HTERT RPE-1 (cell line): ENCODE measurements around the gene PET100.
"Not testable (repeated sequence)": the region's sequence is repeated elsewhere in the genome, so short reads cannot be mapped to it uniquely, and the experiment has no call there.

Source experiments
- in situ Hi-C: fragments of 300-500 bp; cut with MboI; formaldehyde crosslinking; loops from 4 replicates; pipeline ENCODE4 v1.14.3; 2020; ENCODE audit warnings: low sequenced_read_pairs

Gene PET100

DNA sequence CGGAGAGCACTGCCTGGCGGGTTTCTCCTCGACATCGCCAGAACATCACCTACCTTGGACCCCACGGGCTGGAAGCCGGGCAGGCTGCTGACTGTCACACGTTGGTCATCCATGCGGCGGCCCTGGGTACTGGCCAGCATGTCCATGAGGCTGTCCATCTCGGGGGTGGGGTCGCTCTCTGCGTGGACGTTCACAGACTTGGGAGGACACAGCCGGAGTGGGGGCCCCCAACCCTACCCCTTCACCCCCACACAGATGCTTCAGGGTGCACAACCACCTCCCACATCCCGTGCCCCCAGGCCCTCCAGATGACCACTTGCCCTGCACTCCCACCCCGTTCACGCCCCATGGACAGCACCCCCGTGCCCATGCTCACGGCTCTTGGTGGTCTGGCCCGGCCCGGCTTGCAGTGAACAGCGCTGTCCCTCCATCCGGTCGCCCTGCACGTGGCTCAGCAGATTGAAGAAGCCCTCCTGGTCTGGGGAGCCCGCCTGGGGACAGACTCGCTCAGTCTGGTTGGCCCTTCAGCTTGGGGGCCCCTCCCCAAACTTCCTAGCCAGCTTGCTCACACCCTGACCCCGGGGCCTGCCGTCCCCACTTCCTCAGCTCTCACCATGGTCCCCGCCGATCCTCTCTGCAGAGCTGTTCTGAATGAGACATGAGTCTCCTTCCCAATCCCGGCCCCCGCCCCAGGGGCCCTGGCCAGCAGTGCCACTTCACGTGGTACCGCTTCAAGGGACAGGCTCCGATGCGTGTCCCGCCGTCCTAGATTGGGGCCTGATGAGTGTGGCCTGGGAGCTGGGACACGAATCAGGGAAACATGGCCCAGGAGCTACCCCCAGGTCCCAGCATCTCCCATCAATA is 3.0 kb downstream of the PET100 start:
- in situ Hi-C loops, result no loop called here

DNA sequence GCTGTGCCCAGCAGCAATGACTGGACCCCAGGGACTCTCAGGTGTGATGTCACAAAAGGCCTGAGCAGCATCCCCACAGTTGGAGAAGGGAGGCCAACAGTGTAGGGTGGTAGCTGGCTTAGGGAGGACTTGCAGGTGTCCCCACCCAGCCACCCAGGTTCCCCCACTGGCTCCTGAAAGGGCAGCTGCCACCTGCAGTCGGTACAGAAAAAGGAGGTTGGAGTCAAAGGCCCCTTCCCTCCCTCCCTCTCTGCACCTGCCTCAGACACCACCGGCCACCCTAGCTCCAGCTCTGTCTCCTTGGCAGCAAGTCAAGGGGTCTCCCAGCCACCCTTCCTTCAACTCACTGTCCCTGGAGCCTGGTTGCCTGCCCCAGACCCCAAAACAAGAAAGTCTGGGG is 4.1 kb downstream of the PET100 start, which contains the start of gene PCP2:
TSS of gene PCP2 (minus strand) at position 22 of the 400 bp plus-strand sequence. CDS start 262 bp downstream, outside the sequence.
- in situ Hi-C loops, result no loop called here

DNA sequence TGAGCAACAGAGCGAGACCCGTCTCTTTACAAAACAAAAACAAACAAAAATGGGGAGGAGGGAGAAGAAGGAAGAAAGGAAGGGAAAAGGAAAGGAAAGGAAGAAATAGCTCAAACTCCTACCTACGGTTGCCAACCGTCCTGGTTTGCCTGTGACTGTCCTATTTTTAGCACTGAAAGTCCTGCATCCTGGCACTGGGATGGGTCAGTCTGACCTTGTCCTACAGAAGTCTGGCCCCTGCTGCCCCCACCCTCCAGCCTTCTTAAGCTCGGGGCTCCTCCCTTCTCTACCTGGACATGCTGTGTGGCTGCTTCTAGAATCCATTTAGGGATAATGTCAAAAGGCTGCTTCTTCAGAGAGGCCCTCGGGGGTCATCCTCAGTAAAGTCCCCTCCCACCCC is 6.1 kb downstream of the PET100 start:
- in situ Hi-C loops, result no loop called here

DNA sequence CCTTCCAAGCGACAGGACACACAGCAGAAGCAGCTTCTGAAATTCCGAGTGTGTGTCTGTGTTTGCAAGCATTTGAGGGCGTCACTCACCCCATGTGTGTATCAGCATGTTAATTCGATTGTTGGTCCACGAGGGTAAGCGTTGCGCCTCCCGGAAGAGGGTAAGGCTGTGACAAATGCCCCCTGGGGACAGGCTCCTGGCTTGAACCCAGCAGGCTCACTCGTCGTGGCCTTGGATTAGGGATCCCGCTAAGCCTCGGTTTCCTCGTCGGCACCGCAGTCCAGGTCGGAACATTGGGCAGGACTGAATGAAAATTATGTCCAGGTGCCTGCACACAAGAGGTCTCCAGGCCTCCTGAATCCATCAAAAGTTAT is 6.7 kb downstream of the PET100 start:
- in situ Hi-C loops, result no loop called here

DNA sequence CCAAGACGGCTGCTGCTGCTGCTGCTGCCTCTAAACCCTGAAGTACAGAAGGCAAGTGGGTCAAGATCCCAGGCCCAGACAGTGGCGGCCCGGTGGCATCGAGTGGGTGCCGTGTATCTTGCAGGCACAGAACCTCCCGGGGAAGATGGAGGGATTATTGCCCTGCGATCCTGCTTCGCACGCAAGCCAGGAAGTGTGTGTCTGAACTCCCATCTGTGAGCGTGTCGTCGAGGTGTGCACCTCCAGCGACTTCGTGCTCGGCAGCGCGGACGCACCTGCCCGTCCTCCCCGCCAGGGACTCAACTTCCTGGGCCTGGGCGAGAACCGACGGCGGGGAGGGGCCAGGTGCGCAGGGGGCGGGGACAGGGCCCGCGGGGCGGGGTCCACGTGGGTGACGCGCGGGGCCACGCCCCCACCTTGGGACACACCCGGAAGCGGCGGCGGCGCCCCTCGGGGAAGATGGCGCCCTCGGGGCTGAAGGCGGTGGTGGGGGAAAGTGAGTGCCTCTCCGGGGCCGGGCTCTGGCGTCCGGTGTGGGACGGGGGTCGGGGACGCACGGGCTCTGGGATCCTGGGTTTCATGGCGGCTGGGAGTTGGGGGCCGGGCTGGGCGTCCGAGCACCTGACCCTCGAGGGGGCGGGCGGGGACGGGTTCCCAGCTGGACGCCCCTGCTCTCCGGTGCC is 7.2 kb downstream of the PET100 start, which contains the start of gene STXBP2:
TSS of gene STXBP2 (plus strand) at position 420 of the 683 bp plus-strand sequence. CDS start at position 460, 40 bp downstream.
- in situ Hi-C loops, result no loop called here

DNA sequence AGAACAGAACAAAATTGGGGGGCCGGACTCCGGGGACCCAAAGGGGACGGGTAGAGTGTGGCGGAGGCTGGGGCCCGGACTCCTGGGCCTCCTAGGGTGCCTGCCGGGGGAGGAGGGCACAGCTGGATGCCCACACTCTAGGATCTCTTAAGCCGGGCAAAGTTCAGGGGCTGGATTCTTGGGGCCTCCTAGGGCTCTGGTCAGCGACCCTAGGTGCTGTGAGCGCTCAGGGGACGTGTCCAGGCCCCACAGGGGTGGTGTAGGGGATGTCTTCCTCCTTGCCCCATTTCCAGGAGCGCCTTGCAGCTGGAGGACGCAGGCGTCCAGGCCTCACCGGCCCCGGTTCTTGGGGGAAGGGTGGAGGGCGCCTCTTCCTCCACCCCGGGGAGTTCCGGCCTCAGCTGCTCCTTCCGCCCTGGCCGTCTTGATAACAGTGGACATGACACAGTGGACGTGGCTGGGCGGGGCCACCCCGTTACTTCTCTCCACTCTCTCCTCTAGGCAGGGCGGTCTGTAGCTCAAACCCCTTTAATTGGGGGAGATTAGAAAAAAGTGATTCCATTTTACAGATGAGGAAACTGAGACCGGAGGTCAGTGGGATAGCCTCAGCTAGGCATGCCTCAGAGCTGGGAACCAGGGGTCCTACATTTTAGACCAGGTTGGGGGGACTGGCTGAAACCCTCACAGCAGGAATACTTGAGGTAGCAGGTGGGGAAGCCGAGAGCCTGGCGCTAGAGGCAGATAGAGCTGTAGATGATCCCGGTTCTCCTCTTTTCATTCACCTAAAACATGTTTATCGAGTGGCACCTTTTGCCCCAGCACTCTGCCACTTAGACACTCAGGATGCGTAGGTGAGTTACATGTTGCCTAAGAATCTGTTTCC is 8.0 kb downstream of the PET100 start:
- in situ Hi-C loops, result no loop called here

DNA sequence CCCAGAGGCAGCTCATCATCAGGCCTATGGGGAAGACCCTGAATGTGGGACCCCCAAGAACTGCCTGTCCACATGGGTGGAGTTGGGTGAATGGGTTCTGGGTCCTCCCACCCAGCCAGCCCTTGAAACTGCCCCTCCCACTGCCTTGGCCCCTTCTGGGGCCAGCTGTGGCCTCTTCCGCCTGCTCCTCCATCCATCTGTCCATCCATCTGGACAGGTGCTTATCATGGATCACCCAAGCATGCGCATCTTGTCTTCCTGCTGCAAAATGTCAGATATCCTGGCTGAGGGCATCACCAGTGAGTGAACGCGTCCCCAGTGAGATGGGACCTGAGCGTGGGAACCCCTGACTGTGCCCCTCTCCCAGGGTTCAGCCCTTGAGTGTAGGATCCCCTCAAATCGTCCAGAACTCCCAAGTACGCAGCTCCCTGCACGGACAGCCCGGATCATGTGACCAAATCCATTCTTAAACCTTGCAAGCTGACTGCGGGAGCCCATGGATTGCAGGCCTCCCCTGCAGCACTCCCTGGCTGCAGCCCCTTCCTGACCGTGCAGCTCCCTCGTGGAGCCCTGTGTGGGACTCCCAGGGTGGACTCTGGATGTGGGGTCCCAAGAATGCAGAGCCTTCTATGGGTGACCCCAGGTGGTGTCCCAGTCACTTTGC is 9.3 kb downstream of the PET100 start:
- in situ Hi-C loops, result no loop called here

DNA sequence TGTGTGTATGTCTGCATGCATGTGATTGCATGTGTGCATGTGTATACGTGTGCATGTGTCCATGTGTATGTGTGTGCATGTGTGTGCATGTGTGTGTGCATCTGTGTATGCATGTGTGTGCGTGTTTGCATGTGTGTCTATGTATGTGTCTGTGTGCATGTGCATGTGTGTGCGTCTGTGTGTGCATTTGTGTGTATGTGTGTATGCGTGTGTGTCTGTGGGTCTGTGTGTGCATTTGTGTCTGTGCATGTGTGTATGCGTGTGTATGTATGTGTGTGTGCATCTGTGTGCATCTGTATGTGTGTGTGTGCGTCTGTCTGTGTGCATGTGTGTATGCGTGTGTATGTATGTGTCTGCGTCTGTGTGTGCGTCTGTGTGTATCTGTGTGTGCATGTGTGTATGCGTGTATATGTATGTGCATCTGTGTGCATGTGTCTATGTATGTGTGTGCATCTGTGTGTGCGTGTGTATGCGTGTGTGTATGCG is 10.3 kb downstream of the PET100 start:
- in situ Hi-C loops, result no loop called here

DNA sequence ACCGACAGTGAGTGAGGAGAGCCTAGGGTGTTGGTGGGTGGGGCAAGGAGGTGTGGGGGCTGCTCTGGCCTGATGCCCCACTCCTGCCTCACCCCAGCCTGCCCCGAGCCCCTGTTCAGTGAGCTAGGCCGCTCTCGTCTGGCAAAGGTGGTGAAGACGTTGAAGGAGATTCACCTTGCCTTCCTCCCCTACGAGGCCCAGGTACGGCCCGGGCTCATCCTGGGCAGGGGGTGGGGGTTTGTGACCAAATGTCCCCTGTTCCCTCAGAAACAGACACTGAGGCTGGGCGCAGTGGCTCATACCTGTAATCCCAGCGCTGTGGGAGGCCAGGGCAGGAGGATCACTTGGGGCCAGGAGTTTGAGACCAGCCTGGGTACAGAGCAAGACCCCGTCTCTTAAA is 11.2 kb downstream of the PET100 start:
- in situ Hi-C loops, result no loop called here

DNA sequence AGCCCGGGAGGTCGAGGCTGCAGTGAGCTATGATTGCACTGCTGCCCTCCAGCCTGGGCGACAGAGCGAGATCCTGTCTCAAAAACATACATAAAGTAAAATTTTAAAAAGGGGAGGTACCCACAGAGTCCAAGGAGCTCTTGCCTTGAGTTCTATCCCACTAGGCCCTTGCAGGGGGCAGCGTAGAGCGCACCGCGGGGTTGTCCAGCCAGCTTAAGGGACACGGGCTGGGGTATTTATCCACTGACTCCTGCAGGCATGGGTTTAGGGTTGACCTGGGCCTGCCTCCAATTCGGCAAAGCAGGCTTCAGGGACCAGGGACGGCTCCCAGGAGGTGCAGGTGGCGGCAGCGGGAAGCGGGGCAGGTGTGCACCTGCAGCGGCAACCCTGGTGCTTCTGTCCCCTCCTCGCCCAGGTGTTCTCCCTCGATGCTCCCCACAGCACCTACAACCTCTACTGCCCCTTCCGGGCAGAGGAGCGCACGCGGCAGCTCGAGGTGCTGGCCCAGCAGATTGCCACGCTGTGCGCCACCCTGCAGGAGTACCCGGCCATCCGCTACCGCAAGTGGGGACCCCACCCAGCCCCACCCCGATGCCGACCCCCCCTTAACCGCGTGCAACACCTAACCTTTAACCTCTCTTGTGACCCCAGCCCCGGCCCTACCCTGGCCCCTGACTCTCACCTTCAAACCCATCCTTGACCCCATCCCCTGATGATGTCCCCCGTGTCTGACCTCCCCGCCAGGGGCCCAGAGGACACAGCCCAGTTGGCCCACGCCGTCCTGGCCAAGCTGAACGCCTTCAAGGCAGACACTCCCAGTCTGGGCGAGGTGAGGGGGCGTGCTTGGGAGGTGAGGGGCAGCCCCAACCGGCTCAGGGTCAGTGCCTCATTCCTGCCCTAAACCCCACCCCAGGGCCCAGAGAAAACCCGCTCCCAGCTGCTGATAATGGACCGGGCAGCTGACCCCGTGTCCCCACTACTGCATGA is 12.0 kb downstream of the PET100 start:
- in situ Hi-C loops, result no loop called here

DNA sequence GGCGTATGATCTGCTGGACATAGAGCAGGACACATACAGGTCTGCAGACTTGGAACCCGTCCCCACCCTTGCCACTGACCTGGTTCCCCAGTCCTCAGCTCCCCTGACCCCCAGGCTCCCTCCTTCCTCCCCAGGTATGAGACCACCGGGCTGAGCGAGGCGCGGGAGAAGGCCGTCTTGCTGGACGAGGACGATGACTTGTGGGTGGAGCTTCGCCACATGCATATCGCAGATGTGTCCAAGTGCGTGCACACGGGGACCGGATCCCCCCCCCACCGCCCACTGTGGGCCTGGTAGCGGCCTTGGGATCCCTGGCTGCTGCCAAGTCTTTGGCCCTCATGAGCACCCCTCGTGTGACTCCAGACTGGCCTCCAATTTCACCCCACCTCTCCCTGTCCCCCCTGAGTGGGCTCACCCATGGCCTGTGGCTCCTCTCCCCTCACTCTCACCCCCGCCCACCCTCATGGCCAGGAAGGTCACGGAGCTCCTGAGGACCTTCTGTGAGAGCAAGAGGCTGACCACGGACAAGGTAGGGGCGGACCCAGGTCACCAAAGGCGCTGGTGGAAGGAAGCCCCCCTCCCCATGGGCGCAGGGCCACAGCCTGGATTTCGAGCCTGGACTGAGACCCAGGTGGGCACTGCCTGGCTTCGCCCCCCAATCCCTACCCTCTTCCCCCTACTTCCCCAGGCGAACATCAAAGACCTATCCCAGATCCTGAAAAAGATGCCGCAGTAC is 12.9 kb downstream of the PET100 start:
- in situ Hi-C loops, result no loop called here

DNA sequence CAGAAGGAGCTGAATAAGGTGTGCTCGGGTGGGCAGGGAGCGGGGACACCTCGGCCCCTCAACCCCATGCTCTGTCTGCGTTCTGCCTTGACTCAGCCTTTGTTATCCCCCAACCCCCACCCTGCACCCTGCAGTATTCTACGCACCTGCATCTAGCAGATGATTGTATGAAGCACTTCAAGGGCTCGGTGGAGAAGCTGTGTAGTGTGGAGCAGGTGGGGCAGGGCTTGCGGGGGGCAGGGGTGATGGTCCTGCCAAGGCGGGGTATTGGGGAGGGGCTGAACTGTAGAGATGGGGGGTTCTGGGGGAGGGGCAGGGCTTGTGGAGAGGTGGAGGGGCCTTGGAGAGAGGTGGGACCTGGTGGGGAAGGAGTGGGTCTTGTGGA is 13.4 kb downstream of the PET100 start:
- in situ Hi-C loops, result no loop called here

DNA sequence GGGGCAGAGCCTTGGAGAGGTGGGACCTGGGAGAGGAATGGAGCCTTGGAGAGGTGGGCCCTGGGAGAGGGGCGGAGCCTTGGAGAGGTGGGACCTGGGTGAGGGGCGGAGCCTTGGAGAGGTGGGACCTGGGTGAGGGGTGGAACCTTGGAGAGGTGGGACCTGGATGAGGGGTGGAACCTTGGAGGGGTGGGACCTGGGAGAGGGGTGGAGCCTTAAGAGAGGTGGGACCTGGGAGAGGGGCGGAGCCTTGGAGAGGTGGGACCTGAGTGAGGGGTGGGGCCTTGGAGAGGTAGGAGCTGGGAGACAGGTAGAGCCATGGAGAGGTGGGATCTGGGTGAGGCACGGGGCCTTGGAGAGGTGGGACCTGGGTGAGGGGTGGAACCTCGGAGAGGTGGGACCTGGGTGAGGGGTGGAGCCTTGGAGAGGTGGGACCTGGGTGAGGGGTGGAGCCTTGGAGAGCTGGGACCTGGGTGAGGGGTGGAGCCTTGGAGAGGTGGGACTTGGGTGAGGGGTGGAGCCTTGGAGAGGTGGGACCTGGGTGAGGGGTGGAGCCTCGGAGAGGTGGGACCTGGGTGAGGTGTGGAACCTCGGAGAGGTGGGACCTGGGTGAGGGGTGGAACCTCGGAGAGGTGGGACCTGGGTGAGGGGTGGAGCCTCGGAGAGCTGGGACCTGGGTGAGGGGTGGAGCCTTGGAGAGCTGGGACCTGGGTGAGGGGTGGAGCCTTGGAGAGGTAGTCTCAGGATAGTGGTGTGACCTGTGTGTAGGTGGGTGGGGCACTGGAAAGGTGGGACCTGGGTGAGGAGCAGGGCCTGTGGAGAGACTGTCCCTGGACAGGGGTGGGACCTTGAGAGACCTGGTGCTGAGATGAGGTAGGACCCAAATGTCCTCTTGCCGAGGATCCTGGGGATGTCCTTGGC is 14.3 kb downstream of the PET100 start:
- in situ Hi-C loops, result not testable (repeated sequence)

DNA sequence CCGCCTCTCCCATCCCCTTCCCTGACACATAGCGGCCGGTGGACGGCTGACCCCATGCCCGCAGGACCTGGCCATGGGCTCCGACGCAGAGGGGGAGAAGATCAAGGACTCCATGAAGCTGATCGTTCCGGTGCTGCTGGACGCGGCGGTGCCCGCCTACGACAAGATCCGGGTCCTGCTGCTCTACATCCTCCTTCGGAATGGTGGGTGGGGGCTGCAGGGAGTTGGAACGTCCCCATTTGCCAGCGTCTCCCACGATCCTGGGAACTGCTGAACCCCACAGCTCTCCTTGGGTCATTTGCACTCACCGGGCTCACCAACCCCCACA is 14.9 kb downstream of the PET100 start:
- in situ Hi-C loops, result no loop called here

DNA sequence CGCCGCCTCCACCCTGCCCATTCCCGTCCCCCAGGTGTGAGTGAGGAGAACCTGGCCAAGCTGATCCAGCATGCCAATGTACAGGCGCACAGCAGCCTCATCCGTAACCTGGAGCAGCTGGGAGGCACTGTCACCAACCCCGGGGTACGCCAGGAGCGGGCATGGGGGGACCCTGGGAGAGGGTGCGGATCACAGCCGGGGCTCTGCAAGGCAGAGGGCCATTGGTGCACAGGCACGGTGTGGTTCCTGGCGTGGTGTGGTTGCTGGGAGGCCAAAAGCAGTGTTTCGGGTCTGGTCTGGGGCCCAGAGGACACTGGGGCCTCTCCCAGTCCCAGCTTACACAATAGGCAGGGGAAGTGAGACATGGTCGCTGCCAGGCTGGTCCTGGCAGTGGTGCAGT is 15.6 kb downstream of the PET100 start:
- in situ Hi-C loops, result no loop called here

DNA sequence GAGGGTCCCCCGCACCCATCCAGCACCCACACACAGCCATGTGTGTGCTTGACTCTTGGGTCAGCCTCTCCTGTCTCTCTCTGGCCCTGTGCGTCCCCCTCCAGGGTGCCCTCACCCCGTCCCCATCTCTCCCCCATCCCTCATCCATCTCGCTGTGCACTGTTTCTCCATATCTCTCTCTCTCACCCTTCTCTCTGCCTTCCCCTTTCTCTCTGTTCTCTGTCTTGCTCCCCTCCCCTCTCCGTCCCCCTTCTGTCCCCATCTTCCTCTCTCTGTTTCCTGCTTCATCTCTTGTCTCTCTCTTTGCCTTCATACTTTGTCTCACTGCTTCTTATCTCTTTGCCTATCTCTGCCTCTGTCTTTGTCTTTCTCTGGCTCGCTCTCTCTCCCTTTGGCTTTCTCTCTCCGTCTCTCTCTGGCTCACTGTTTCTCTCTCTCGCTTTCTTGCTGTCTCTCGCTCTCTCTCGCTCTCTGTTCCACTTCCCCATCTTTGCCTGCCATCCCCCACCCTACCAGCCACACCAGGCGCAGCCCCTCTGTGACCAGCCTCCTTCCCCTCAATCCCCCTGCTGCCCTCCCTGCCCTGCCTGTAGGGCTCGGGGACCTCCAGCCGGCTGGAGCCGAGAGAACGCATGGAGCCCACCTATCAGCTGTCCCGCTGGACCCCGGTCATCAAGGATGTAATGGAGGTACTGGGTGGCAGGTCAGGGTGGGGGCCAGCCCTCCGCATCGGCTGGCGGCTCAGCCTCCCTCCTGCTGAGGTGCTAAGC is 16.2 kb downstream of the PET100 start:
- in situ Hi-C loops, result no loop called here

DNA sequence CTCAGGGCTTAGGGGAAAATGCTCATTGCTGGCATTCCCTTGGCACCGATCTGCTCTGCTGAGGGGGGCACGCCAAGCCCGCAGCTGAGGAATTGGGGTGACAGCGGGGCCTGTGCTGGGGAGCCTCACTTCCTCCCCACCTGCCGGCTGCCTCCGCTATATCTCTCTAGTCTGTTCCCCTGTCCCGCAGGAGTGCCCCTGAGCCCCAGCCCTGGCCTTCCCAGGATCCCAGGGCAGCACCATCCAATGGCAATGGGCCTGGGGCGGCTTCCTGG is 16.8 kb downstream of the PET100 start:
- in situ Hi-C loops, result no loop called here
